ENCODE measurements around the gene CASP3. TPM values are rescaled to one million over a fixed set of nuclear protein-coding genes. Genes with fewer than 3 reads are reported as not detected.
"Not testable (repeated sequence)": the region's sequence is repeated elsewhere in the genome, so short reads cannot be mapped to it uniquely, and the experiment has no call there.

Gene CASP3
- total RNA-seq, 1 donor from 2014 or later, result 12.1 TPM

DNA sequence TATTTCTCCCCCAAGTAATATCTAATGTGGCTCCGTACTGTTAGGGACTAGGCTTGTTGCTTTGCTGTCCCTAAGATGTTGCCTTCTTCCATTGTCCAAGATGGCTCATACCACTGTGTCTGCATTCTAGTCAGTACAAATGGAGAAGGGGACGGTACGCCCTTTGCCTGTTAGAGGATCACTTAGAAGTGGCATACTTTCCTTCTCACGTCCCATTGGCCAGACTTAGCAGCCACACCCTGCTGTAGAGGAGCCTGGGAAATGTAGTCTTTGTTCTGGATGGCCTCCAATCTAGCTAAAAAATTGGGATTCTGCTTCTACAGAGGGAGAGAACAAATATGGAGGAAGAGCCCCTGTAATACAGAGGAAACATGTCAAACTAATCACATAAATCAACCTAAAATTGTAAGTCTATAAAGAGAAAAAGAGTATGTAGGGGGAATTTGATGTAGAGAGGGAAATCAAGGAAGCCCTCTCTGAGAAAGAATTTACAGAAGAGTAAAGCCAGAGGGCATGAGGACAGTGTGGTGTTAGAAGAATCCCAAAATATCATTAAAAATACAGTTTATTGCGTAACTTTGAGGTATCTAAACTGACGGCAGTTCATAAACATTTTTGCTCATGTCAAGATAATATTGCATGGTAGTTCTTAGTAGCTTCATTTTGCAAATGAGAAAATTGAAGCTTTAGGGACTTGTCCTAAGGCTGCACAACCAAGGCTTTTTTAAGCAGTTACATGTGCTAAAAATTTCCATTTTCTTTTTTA, 15.4 kb upstream of the CASP3 start:
- no peak for DNase-seq
- H3K4me1 ChIP-seq, result peaks cover 12% of the 10 kb centered on the region
- intact Hi-C loops (cut with micrococcal nuclease), result no loop called here
- H3K27ac ChIP-seq (replicated peaks), result no peak overlapping the region
- H3K9me3 ChIP-seq (replicated peaks), result no peaks in the 10 kb centered on the region
- H3K4me3 ChIP-seq, result no peak overlapping the region
- TF ChIP-seq, protein P1, sequence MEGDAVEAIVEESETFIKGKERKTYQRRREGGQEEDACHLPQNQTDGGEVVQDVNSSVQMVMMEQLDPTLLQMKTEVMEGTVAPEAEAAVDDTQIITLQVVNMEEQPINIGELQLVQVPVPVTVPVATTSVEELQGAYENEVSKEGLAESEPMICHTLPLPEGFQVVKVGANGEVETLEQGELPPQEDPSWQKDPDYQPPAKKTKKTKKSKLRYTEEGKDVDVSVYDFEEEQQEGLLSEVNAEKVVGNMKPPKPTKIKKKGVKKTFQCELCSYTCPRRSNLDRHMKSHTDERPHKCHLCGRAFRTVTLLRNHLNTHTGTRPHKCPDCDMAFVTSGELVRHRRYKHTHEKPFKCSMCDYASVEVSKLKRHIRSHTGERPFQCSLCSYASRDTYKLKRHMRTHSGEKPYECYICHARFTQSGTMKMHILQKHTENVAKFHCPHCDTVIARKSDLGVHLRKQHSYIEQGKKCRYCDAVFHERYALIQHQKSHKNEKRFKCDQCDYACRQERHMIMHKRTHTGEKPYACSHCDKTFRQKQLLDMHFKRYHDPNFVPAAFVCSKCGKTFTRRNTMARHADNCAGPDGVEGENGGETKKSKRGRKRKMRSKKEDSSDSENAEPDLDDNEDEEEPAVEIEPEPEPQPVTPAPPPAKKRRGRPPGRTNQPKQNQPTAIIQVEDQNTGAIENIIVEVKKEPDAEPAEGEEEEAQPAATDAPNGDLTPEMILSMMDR (IDR thresholded peaks at IDR 0.05; ENCODE audit: borderline replicate concordance), result no peak
- peaks cover 48% of the 10 kb centered on the region for H3K36me3 ChIP-seq
- H3K27me3 ChIP-seq (ENCODE audit: low read depth), result no peaks in the 10 kb centered on the region

DNA sequence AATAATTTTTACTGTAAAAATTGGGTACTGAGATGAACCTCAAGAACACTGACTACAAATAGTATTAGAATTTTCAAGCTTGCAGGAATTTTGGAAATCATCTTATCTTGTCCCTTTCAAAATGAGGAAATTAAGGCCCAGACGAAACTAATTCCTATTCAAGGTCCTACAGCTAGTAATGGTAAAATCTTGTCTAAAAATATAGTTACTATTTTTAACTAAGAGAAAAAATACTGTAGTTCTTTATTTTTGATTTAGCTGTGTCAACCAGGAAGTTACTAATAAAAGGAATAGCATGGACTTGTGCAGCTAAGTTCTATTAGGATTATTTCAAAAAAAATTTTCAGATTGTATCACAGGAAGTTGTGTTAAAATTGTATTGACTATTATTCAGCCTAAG, 13.0 kb upstream of the CASP3 start:
- TF ChIP-seq, protein P1 (IDR thresholded peaks at IDR 0.05; ENCODE audit: borderline replicate concordance), result no peak
- H3K9me3 ChIP-seq (replicated peaks), result no peaks in the 10 kb centered on the region
- H3K4me3 ChIP-seq, result no peak overlapping the region
- H3K27me3 ChIP-seq (ENCODE audit: low read depth), result no peaks in the 10 kb centered on the region
- peaks cover 39% of the 10 kb centered on the region for H3K36me3 ChIP-seq
- no peak overlapping the region for H3K27ac ChIP-seq (replicated peaks)
- peaks cover 12% of the 10 kb centered on the region for H3K4me1 ChIP-seq
- intact Hi-C loops (cut with micrococcal nuclease), result no loop called here
- no peak for DNase-seq

DNA sequence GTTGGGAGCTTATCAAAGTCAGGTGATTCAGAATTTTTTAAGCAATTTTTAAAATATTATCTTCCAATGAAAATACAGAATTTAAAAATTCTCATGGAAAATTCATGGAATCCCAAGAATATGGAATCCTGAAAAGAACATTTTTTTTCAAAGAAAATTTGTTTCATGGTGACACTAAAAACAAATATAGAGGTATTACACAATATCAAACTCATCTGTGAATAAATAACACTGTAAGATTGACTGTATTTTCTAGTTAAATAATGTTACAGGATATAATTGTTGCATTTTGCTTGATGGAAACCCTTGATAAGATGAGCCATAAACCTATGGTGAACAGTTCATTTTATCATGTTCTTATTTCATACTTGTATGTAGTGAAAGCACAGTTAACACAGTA, 11.7 kb upstream of the CASP3 start:
- intact Hi-C loops (cut with micrococcal nuclease), result no loop called here
- Histone ChIP-seq H3K27me3 (ENCODE audit: low read depth) (no peaks in the 10 kb centered on the region), H3K9me3 (replicated peaks) (no peaks in the 10 kb centered on the region), H3K36me3 (peaks cover 30% of the 10 kb centered on the region), H3K4me3 (no peak overlapping the region), H3K4me1 (peaks cover 19% of the 10 kb centered on the region), H3K27ac (replicated peaks) (no peak overlapping the region)
- TF ChIP-seq, protein P1 (IDR thresholded peaks at IDR 0.05; ENCODE audit: borderline replicate concordance), result no peak
- no peak for DNase-seq

DNA sequence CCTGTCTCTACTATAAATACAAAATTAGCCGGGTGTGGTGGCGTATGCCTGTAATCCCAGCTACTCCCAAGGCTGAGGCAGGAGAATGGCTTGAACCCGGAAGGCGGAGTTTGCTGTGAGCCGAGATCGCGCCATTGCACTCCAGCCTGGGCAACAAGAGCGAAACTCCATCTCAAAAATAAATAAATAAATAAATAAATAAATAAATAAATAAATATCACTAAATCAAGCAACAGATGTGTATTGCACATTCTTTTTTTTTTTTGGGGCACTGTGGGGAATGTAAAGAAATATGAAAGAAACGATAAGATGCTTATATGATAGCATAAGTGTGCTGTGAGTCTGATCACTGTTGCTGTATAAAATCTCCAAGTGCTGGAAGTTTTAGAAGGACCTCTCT, 8.6 kb upstream of the CASP3 start:
- H3K4me3 ChIP-seq; H3K9me3 ChIP-seq (replicated peaks); DNase-seq; H3K27ac ChIP-seq (replicated peaks); H3K27me3 ChIP-seq (ENCODE audit: low read depth); intact Hi-C loops (cut with micrococcal nuclease): not testable (repeated sequence)
- Histone ChIP-seq H3K4me1 (peaks cover 19% of the 10 kb centered on the region), H3K36me3 (peaks cover 24% of the 10 kb centered on the region)

DNA sequence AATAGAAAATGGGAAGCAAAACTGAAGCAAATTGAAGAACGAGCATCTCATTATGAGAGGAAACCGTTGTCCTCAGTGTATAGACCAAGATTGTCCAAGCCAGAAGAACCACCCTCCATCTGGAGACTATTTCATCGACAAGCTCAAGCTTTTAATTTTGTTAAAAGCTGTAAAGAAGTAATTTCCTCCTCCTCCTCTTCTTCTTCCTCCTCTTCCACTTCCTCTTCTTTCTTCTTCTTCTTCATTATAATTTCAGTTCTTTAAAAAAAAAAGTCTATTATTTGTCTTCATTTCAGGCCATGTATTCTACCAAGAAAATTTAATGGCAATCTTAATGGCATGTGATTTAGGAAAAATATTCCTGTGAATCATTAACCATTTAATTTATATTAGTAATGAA, 7.9 kb upstream of the CASP3 start:
- H3K27me3 ChIP-seq (ENCODE audit: low read depth), result no peaks in the 10 kb centered on the region
- H3K4me3 ChIP-seq, result no peak overlapping the region
- peaks cover 24% of the 10 kb centered on the region for H3K36me3 ChIP-seq
- no peaks in the 10 kb centered on the region for H3K9me3 ChIP-seq (replicated peaks)
- intact Hi-C loops (cut with micrococcal nuclease), result no loop called here
- no peak overlapping the region for H3K27ac ChIP-seq (replicated peaks)
- TF ChIP-seq, protein P1 (IDR thresholded peaks at IDR 0.05; ENCODE audit: borderline replicate concordance), result no peak
- DNase-seq, result no peak
- peaks cover 13% of the 10 kb centered on the region for H3K4me1 ChIP-seq
